Endothelial cell of umbilical vein (primary cell): ENCODE data around the gene PRDM12.

Source experiments
- CTCF ChIP-seq, 2 donors: IDR thresholded peaks; 1 replicate in 1 of 2; 2 replicates in 1 of 2; pipeline ENCODE4 v1.5.1; 2011; ENCODE audit warnings: low read length in 2 of 2, mild to moderate bottlenecking in 2 of 2, moderate library complexity in 2 of 2, control low read depth in 1 of 2, inconsistent platforms in 1 of 2, low read depth in 1 of 2; ENCODE audit not compliant: insufficient read depth in 1 of 2; ENCODE audit errors: extremely low read depth in 1 of 2
- POLR2A ChIP-seq: IDR thresholded peaks from 2 replicates; pipeline ENCODE4 v1.6.1; 2012; ENCODE audit warnings: low read depth, mild to moderate bottlenecking, control low read depth, low read length

- TF ChIP-seq CTCF (IDR thresholded peaks at IDR 0.05; ENCODE audit: extremely low read depth in 1 of 2, insufficient read depth in 1 of 2, low read depth in 1 of 2, low read length in 2 of 2) (no peak), POLR2A (no peak)
These were observed 25.7 kb downstream of the PRDM12 start for GRCh38 chr9:130689937-130690700.
